Vagina (tissue), 2 donors: Measurements from ENCODE around the gene OPN1SW.

Experiments used
- POLR2A ChIP-seq, 2 donors: fragments of 450-650 bp; IDR thresholded peaks; one replicate each; pipeline ENCODE4 v1.6.1; 2017; ENCODE audit warnings: antibody characterized with exemption in 2 of 2, mild to moderate bottlenecking in 2 of 2, moderate library complexity in 2 of 2
- POLR2AphosphoS5 ChIP-seq, 2 donors: sonication (generic); formaldehyde crosslinking; IDR thresholded peaks; one replicate each; pipeline ENCODE4 v1.9.0; 2017; ENCODE audit warnings: antibody characterized with exemption in 2 of 2, mild to moderate bottlenecking in 2 of 2, low read depth in 1 of 2; ENCODE audit not compliant: insufficient read depth in 1 of 2
- TF ChIP-seq, protein P1 (sequence below), 3 experiments: fragments of 450-650 bp in 2 of 3; fragments of 200-600 bp in 1 of 3; sonication (generic) in 1 of 3; IDR thresholded peaks; one replicate each; pipeline ENCODE4 v1.5.1; 2017 to 2019; ENCODE audit warnings: antibody characterized with exemption in 3 of 3, mild to moderate bottlenecking in 2 of 3, moderate library complexity in 2 of 3

GRCh38 chr7:128726737-128727072, 48.9 kb downstream of the OPN1SW start:
- TF ChIP-seq, protein P1, sequence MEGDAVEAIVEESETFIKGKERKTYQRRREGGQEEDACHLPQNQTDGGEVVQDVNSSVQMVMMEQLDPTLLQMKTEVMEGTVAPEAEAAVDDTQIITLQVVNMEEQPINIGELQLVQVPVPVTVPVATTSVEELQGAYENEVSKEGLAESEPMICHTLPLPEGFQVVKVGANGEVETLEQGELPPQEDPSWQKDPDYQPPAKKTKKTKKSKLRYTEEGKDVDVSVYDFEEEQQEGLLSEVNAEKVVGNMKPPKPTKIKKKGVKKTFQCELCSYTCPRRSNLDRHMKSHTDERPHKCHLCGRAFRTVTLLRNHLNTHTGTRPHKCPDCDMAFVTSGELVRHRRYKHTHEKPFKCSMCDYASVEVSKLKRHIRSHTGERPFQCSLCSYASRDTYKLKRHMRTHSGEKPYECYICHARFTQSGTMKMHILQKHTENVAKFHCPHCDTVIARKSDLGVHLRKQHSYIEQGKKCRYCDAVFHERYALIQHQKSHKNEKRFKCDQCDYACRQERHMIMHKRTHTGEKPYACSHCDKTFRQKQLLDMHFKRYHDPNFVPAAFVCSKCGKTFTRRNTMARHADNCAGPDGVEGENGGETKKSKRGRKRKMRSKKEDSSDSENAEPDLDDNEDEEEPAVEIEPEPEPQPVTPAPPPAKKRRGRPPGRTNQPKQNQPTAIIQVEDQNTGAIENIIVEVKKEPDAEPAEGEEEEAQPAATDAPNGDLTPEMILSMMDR (IDR thresholded peaks at IDR 0.05) = no peak
- TF ChIP-seq POLR2A (IDR thresholded peaks at IDR 0.05) (no peak), POLR2AphosphoS5 (IDR thresholded peaks at IDR 0.05; ENCODE audit: insufficient read depth in 1 of 2, low read depth in 1 of 2) (no peak)
